HepG2 (cell line): ENCODE measurements around the gene GLIS1. TPM values are rescaled to one million over a fixed set of nuclear protein-coding genes. Genes with fewer than 3 reads are reported as not detected.

Experiments used
- ATAC-seq: fragments of 200-7000 bp; cut with Tn5 transposase; 3 replicates; pipeline ENCODE4 v1.9.1; 2020; ENCODE audit warnings: mild to moderate bottlenecking, moderate library complexity
- BruUV-seq: library from RNA; stranded (reverse); fragments of 400-500 nt; replicated peaks from 2 replicates; lab custom pipeline; 2021; lab: Mats Ljungman, UMichigan
- CTCF ChIA-PET: fragments of 300-600 bp; formaldehyde crosslinking; extraction: SDS; loops from one replicate; lab custom pipeline; 2021; ENCODE audit warnings: low total read pairs, inconsistent platforms, low intra/inter-chr PET ratio; lab: Yijun Ruan, JAX
- POLR2A ChIA-PET: fragments of 350-600 bp; sonication (Branson Sonifier 250); formaldehyde crosslinking; loops from one replicate; lab custom pipeline; 2020; ENCODE audit warnings: antibody characterized with exemption, inconsistent platforms; lab: Yijun Ruan, JAX
- DNase-seq: peaks from one replicate; pipeline ENCODE4 v3.0.0-alpha.2; 2015; ENCODE audit warnings: low spot score
- FAIRE-seq: peaks from 3 replicates; lab custom pipeline; 2011; peaks lifted over from hg19 to GRCh38; lab: Jason Lieb, UNC
- H2AFZ ChIP-seq: one replicate; pipeline ENCODE4 v1.6.1; 2011; ENCODE audit warnings: low read length, inconsistent platforms
- H3K27ac ChIP-seq: fragments of 300-600 bp; 3 replicates; pipeline ENCODE4 v1.8.0; 2011; ENCODE audit warnings: mixed run types, mild to moderate bottlenecking, mixed read lengths, low read length, inconsistent platforms; ENCODE audit not compliant: insufficient read depth; ENCODE audit errors: extremely low read length
- H3K27me3 ChIP-seq, 2 experiments: fragments of 200-600 bp in 1 of 2; 2 replicates in 1 of 2; 3 replicates in 1 of 2; pipeline versions ENCODE4 v1.6.0 to v1.8.0; 2011; ENCODE audit warnings: low read length in 2 of 2, mild to moderate bottlenecking in 2 of 2, moderate library complexity in 2 of 2, inconsistent platforms in 1 of 2; ENCODE audit not compliant: insufficient read depth in 2 of 2, control insufficient read depth in 1 of 2
- H3K36me3 ChIP-seq, 2 experiments: fragments of 200-600 bp in 1 of 2; replicated peaks in 1 of 2; 2 replicates in 1 of 2; 3 replicates in 1 of 2; pipeline versions ENCODE4 v1.5.1 to v1.8.0; 2011; ENCODE audit warnings: low read length in 2 of 2, inconsistent platforms in 1 of 2; ENCODE audit not compliant: insufficient read depth in 2 of 2, control insufficient read depth in 1 of 2
- H3K4me1 ChIP-seq: 2 replicates; pipeline ENCODE4 v1.5.1; 2012; ENCODE audit warnings: low read length, inconsistent platforms; ENCODE audit not compliant: insufficient read depth
- H3K4me2 ChIP-seq: 2 replicates; pipeline ENCODE4 v1.6.0; 2011; ENCODE audit warnings: low read depth, low read length, inconsistent platforms
- H3K4me3 ChIP-seq, 3 experiments: fragments of 200-600 bp in 1 of 3; sonication (generic), shearing (Covaris generic) in 1 of 3; replicated peaks in 1 of 3; 2 replicates each; pipeline ENCODE4 v1.5.1; 2011 to 2016; ENCODE audit warnings: low read length in 3 of 3, inconsistent platforms in 2 of 3, low read depth in 2 of 3, mild to moderate bottlenecking in 2 of 3, control low read depth in 1 of 3, mixed read lengths in 1 of 3; ENCODE audit not compliant: insufficient read depth in 1 of 3
- H3K79me2 ChIP-seq: one replicate; pipeline ENCODE4 v1.6.1; 2011; ENCODE audit warnings: low read length, inconsistent platforms; ENCODE audit not compliant: insufficient read depth
- H3K9ac ChIP-seq: 2 replicates; pipeline ENCODE4 v1.6.0; 2011; ENCODE audit warnings: mild to moderate bottlenecking, low read depth, low read length, inconsistent platforms; ENCODE audit not compliant: insufficient read depth
- H3K9me3 ChIP-seq: 2 replicates; pipeline ENCODE4 v1.5.1; 2012; ENCODE audit warnings: mild to moderate bottlenecking, low read length
- H4K20me1 ChIP-seq: 2 replicates; pipeline ENCODE4 v1.6.0; 2011; ENCODE audit warnings: inconsistent platforms, mild to moderate bottlenecking, low read length, moderate library complexity; ENCODE audit not compliant: insufficient read depth
- FOXP1 ChIP-seq, 2 experiments: fragments of 450-650 bp in 1 of 2; IDR thresholded peaks; 2 replicates each; pipeline ENCODE4 v1.6.1; 2017 to 2018; ENCODE audit warnings: antibody characterized with exemption in 1 of 2
- KDM4B ChIP-seq: sonication (generic); formaldehyde crosslinking; IDR thresholded peaks from 2 replicates; pipeline ENCODE4 v1.4.0; 2020; ENCODE audit warnings: missing genetic modification reagents
- RXRA ChIP-seq: sonication (generic); formaldehyde crosslinking; IDR thresholded peaks from 2 replicates; pipeline ENCODE4 v1.5.1; 2020; ENCODE audit warnings: missing genetic modification reagents
- SIX4 ChIP-seq: sonication (generic); formaldehyde crosslinking; IDR thresholded peaks from 2 replicates; pipeline ENCODE4 v1.4.0; 2020; ENCODE audit warnings: missing genetic modification reagents
- ZNF207 ChIP-seq: fragments of 450-650 bp; IDR thresholded peaks from 2 replicates; pipeline ENCODE4 v1.6.1; 2016; ENCODE audit warnings: antibody characterized with exemption, borderline replicate concordance
- WGBS: methylation state at CpG from one replicate; pipeline ENCODE4 v1.1.6; 2017; ENCODE audit warnings: low lambda C conversion rate; 5-methylcytosine and 5-hydroxymethylcytosine counted together
- in situ Hi-C: cut with HindIII; loops from 2 replicates; pipeline ENCODE4 v1.10.0; 2017; ENCODE audit warnings: low pct_unique_long_range_greater_than_20kb; ENCODE audit not compliant: extremely low pct_ligation_motif_present
- intact Hi-C: fragments of 100-400 bp; cut with micrococcal nuclease; formaldehyde crosslinking; loops from one replicate; pipeline ENCODE4 v1.10.0; 2022; ENCODE audit not compliant: unreplicated experiment
- polyA plus RNA-seq, 8 experiments: library from polyadenylated mRNA; depleted of rRNA in 3 of 8; stranded (reverse) in 7 of 8; unstranded in 1 of 8; fragments of >200 nt; fragmentation: Illumina TruSeq in 4 of 8; extraction: Trizol in 4 of 8; gene quantifications; 2 replicates each; pipeline versions ENCODE4 v1.2.1 to v1.2.3, GENCODE V29; 2011 to 2016; ENCODE audit warnings: low read depth in 4 of 8, missing spikeins in 1 of 8, mixed read lengths in 1 of 8; ENCODE audit not compliant: insufficient read depth in 1 of 8
- total RNA-seq, 5 experiments: library from RNA; depleted of rRNA; stranded (reverse); fragments of >200 nt; fragmentation: Illumina TruSeq; extraction: Trizol; gene quantifications; 2 replicates each; pipeline ENCODE4 v1.2.3, GENCODE V29; 2016; ENCODE audit warnings: low read depth in 1 of 5

Gene GLIS1
- total and polyA plus RNA-seq, 2 of the 13 experiments (the other 11 are each of a cell fraction or from before 2014, with no cell fraction given): 0.03 TPM; not detected in 1

DNA sequence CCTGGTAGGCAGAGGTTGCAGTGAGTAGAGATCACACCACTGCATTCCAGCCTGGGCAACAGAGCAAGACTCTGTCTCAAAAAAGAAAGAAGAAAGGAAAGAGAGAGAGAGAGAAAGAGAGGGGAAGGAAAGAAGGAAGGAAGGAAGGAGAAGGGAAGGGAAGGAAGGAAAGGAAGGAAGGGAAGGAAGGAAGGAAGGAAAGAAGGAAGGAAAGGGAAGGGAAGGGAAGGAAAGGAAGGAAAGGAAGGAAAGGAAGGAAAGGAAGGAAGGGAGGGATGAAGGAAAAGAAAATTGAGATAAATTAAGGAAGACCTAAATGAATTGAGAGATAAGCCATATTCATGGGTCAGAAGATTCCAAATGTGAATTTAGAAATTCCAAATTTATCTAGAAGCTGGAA lies 92.2 kb downstream of the GLIS1 start:
- no peaks in the 10 kb centered on the region for H3K9me3 ChIP-seq
- no peaks in the 10 kb centered on the region for H3K36me3 ChIP-seq
- POLR2A ChIA-PET: no interaction called here
- H4K20me1 ChIP-seq: no peaks in the 10 kb centered on the region
- FAIRE-seq (no peak), DNase-seq (no peak), ATAC-seq (no peak)
- CTCF ChIA-PET: no interaction called here
- intact Hi-C loops: no loop called here
- H3K79me2 ChIP-seq: no peaks in the 10 kb centered on the region
- 0 out of 2 replicates have a peak, but pooled peaks have one; percentile 15 for TF ChIP-seq FOXP1 (IDR thresholded peaks at IDR 0.05)
- no peak for TF ChIP-seq FOXP1 (CRISPR knock-in tag; IDR thresholded peaks at IDR 0.05)
- no peak for TF ChIP-seq SIX4 (CRISPR knock-in tag)
- no peak overlapping the region for H3K9ac ChIP-seq
- no peaks in the 10 kb centered on the region for H3K4me1 ChIP-seq
- in situ Hi-C loops: no loop called here
- BruUV-seq: no TSS peak
- H3K4me3 ChIP-seq: no peak overlapping the region
- no peak overlapping the region for H3K27ac ChIP-seq
- H3K4me2 ChIP-seq: no peak overlapping the region
- no peak overlapping the region for H2AFZ ChIP-seq
- H3K27me3 ChIP-seq: peaks cover 2 to 33% of the 10 kb centered on the region in 2 experiments; a peak in 3 of 5 replicates

- DNase-seq (no peak), FAIRE-seq (no peak), ATAC-seq (no peak)
- H3K4me3 ChIP-seq: no peak overlapping the region
- no peak overlapping the region for H2AFZ ChIP-seq
- no peaks in the 10 kb centered on the region for H3K9me3 ChIP-seq
- POLR2A ChIA-PET: no interaction called here
- BruUV-seq: no TSS peak
- no peak overlapping the region for H3K9ac ChIP-seq
- no peak overlapping the region for H3K4me2 ChIP-seq
- in situ Hi-C loops (no loop called here), intact Hi-C loops (no loop called here)
- 0% methylated on average over 1 of the region's 1 CpG for WGBS
- no peaks in the 10 kb centered on the region for H3K4me1 ChIP-seq
- no peaks in the 10 kb centered on the region for H3K36me3 ChIP-seq
- CTCF ChIA-PET: no interaction called here
- no peak overlapping the region for H3K27ac ChIP-seq
- H3K79me2 ChIP-seq: no peaks in the 10 kb centered on the region
- H3K27me3 ChIP-seq: peaks cover 2 to 38% of the 10 kb centered on the region in 2 experiments; a peak in 4 of 5 replicates
- H4K20me1 ChIP-seq: no peaks in the 10 kb centered on the region
- TF ChIP-seq RXRA (CRISPR knock-in tag): no peak
- TF ChIP-seq ZNF207: no peak
- TF ChIP-seq KDM4B (CRISPR knock-in tag): no peak
Measured at GRCh38 chr1:53645690-53646078, 93.3 kb downstream of the GLIS1 start.
